Measurements from ENCODE around the gene GLG1. TPM values are rescaled to one million over a fixed set of nuclear protein-coding genes. Genes with fewer than 3 reads are reported as not detected.

The GLG1 gene
- total and polyA plus RNA-seq, 2 donors (not counting 3 experiments of a cell fraction or from before 2014, with no cell fraction given), result 86.3 to 165 TPM

DNA sequence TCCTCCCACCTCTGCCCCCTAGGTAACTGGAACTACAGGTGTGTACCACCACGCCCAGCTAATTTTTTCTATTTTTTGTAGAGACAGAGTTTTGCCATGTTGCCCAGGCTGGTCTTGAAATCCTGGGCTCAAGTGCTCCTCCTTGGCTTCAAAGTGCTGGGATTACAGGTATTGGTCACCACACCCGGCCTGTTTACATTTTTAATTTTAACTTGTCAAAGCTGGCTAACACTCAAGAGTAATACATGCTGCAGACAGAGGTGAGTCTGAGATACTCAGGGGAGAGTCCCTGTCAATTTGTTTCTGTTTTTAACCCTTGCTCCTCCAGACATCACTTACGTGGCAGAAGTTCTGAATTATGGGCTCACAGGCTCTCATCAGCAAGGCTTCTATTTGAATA is 134.9 kb downstream of the GLG1 start:
- H3K9me1 ChIP-seq (replicated peaks; ENCODE audit: control insufficient read depth, extremely low read depth, insufficient read depth, low read length), result no peaks in the 10 kb centered on the region
- H3K4me3 ChIP-seq (replicated peaks in 1 of 3; ENCODE audit: insufficient read depth in 1 of 3, low read depth in 1 of 3, low read length in 3 of 3), result no peak overlapping the region
- no peak overlapping the region for H3K4me2 ChIP-seq (ENCODE audit: insufficient read depth, low read length)
- no peak overlapping the region for H3K9ac ChIP-seq (replicated peaks; ENCODE audit: extremely low read depth, insufficient read depth, low read length)
- TF ChIP-seq, protein P1, sequence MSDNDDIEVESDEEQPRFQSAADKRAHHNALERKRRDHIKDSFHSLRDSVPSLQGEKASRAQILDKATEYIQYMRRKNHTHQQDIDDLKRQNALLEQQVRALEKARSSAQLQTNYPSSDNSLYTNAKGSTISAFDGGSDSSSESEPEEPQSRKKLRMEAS (IDR thresholded peaks at IDR 0.05; ENCODE audit: insufficient read depth, insufficient read length), result no peak
- TF ChIP-seq JUN (IDR thresholded peaks at IDR 0.05; ENCODE audit: borderline replicate concordance, insufficient read depth, insufficient read length, low read depth) (no peak), EZH2 (IDR thresholded peaks at IDR 0.05; ENCODE audit: borderline replicate concordance, low read depth, low read length, severe bottlenecking) (no peak), POLR2AphosphoS5 (IDR thresholded peaks at IDR 0.05; ENCODE audit: insufficient read depth, low read depth, low read length) (no peak), POLR2A (IDR thresholded peaks at IDR 0.05; ENCODE audit: low read depth, low read length) (no peak), GATA2 (IDR thresholded peaks at IDR 0.05; ENCODE audit: insufficient read depth, insufficient read length, low read depth, low read length) (no peak), FOS (IDR thresholded peaks at IDR 0.05; ENCODE audit: borderline replicate concordance, insufficient read depth, low read length) (no peak), MYC (IDR thresholded peaks at IDR 0.05; ENCODE audit: low read depth, low read length) (no peak)
- TF ChIP-seq, protein P2, sequence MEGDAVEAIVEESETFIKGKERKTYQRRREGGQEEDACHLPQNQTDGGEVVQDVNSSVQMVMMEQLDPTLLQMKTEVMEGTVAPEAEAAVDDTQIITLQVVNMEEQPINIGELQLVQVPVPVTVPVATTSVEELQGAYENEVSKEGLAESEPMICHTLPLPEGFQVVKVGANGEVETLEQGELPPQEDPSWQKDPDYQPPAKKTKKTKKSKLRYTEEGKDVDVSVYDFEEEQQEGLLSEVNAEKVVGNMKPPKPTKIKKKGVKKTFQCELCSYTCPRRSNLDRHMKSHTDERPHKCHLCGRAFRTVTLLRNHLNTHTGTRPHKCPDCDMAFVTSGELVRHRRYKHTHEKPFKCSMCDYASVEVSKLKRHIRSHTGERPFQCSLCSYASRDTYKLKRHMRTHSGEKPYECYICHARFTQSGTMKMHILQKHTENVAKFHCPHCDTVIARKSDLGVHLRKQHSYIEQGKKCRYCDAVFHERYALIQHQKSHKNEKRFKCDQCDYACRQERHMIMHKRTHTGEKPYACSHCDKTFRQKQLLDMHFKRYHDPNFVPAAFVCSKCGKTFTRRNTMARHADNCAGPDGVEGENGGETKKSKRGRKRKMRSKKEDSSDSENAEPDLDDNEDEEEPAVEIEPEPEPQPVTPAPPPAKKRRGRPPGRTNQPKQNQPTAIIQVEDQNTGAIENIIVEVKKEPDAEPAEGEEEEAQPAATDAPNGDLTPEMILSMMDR (IDR thresholded peaks at IDR 0.05; ENCODE audit: extremely low read depth in 1 of 2, insufficient read depth in 1 of 2, low read depth in 1 of 2, low read length in 2 of 2), result no peak
- H3K9me3 ChIP-seq (replicated peaks; ENCODE audit: control insufficient read depth, insufficient read depth, low read length), result no peaks in the 10 kb centered on the region
- no peaks in the 10 kb centered on the region for H3K79me2 ChIP-seq (ENCODE audit: control insufficient read depth, insufficient read depth, low read length)
- dilution Hi-C loops (cut with MboI; ENCODE audit: extremely low pct_ligation_motif_present, low sequenced_read_pairs), result no loop called here
- no peak overlapping the region for H2AFZ ChIP-seq (ENCODE audit: low read depth, low read length)
- CTCF ChIA-PET, result interaction anchor here (1.4 kb wide), 1 partner anchor 151 kb away, joined by 3 read pairs; no protein-coding TSS in a partner anchor
- H3K36me3 ChIP-seq (ENCODE audit: control insufficient read depth in 2 of 2, extremely low read depth in 1 of 2, insufficient read depth in 2 of 2, low read length in 2 of 2), result peaks cover 17 to 30% of the 10 kb centered on the region in 2 experiments
- H3K27ac ChIP-seq (ENCODE audit: insufficient read depth, low read depth, low read length), result no peak overlapping the region
- H3K4me1 ChIP-seq (ENCODE audit: control insufficient read depth, extremely low read depth, insufficient read depth, low read length), result no peaks in the 10 kb centered on the region
- no peaks in the 10 kb centered on the region for H3K27me3 ChIP-seq (ENCODE audit: control insufficient read depth in 2 of 2, insufficient read depth in 2 of 2, low read length in 2 of 2)
- POLR2A ChIA-PET, result no interaction called here
- intact Hi-C loops (cut with micrococcal nuclease), result no loop called here
- no peak for FAIRE-seq
- no TSS peak for BruUV-seq (replicated peaks)
- no peaks in the 10 kb centered on the region for H4K20me1 ChIP-seq (replicated peaks; ENCODE audit: control insufficient read depth, extremely low read depth, insufficient read depth, low read length)
- DNase-seq (ENCODE audit: low read depth, low spot score), result no peak

All from endothelial cell of umbilical vein (primary cell).